Stimulated activated memory B cell treated with anti-CD40 and anti-IgM and Interleukin-4, amounts not matched to agents 10 μg/mL and 1 μg/mL and 100 μg/mL, for 72 hours (primary cell): ENCODE results near the gene PPP2R5D.
"Not testable (repeated sequence)": the region's sequence is repeated elsewhere in the genome, so short reads cannot be mapped to it uniquely, and the experiment has no call there.

ENCODE experiments used
- ATAC-seq: fragments of 150-1000 bp; cut with Tn5 transposase; 2 replicates; pipeline ENCODE4 v1.10.0; 2021
- H3K27ac Mint-ChIP-seq: one replicate; pipeline ENCODE4 v1.8.0; 2022; ENCODE audit warnings: mild to moderate bottlenecking, mixed read lengths
- H3K27me3 Mint-ChIP-seq: one replicate; pipeline ENCODE4 v1.8.0; 2022; ENCODE audit warnings: mixed read lengths
- H3K36me3 Mint-ChIP-seq: one replicate; pipeline ENCODE4 v1.8.0; 2022; ENCODE audit warnings: mixed read lengths
- H3K4me1 Mint-ChIP-seq: one replicate; pipeline ENCODE4 v1.8.0; 2022; ENCODE audit warnings: mixed read lengths
- H3K4me3 Mint-ChIP-seq: one replicate; pipeline ENCODE4 v1.8.0; 2022; ENCODE audit warnings: mild to moderate bottlenecking, moderate library complexity, mixed read lengths
- H3K9me3 Mint-ChIP-seq: one replicate; pipeline ENCODE4 v1.8.0; 2022; ENCODE audit warnings: mixed read lengths

Gene PPP2R5D

DNA sequence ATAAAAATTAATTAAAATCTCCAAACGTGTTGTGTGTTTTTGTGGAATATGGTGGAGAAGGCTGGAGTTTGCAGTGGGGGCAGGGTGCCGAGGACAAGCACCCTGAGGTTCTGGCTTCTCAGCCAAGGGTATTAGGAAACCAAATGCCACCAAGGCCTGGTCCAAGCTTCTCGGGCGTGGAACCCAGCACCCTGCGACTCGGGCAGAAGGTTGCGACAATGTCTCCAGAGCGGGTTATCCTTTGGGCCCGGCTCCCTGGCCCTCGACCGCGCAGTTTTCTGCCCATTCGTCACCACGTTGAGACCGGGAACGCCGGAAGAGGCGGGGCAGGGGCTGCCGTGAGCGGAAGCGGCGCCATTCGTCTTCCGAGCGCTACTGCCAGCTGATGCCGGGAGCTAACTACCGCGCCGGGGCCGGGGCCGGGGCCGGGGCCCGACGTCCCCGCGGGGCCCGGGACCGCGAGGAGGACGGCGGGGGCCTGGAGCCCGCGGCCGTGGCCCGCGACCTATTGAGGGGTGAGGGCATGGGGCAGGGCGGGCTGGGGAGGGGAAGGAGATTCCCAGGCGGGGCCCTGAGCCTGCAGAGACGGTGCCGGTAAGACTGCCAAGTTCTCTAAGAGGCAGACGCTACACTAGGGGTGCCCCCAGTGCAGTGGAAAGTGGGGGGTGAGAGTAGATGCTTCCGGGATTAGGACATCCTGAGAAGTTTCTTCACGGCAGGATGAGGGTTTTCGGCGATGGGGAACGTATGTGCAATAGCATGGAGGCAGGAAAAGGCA is 37.1 kb downstream of the PPP2R5D start, which contains the start of gene RRP36:
RRP36 (plus strand) TSS at position 354 of the 778 bp plus-strand sequence; CDS start at position 386, 32 bp downstream.
- Mint-ChIP-seq H3K4me3 (peak within 1 kb of the TSS; percentile 99), H3K27ac (peak within 1 kb of the TSS; percentile 96), H3K27me3 (no peaks in the 10 kb centered on the region), H3K4me1 (peaks cover 43% of the 10 kb centered on the region), H3K9me3 (no peaks in the 10 kb centered on the region), H3K36me3 (peaks cover 53% of the 10 kb centered on the region)
- ATAC-seq: peak; percentile 92

DNA sequence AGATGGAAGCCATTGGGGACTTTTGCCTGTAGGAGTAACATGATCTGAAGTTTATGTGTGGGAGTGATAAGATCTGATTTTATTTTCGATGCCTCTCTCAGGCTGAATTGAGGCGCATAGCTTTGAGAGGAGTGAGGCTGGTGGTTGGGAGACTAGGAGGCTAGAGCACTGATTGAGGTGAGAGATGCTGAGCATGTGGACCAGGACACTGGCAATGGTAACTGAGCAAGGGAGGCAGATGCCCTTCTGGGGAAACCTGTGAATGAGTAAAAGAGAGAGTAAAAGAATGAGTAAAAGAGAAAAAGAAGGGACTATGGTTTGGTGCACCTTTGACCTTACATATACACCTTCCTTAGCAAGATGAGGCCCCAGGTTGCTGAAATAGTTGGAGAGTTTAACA is 40.1 kb downstream of the PPP2R5D start:
- no peak for ATAC-seq
- peaks cover 54% of the 10 kb centered on the region for H3K36me3 Mint-ChIP-seq
- H3K4me3 Mint-ChIP-seq: no peak overlapping the region

DNA sequence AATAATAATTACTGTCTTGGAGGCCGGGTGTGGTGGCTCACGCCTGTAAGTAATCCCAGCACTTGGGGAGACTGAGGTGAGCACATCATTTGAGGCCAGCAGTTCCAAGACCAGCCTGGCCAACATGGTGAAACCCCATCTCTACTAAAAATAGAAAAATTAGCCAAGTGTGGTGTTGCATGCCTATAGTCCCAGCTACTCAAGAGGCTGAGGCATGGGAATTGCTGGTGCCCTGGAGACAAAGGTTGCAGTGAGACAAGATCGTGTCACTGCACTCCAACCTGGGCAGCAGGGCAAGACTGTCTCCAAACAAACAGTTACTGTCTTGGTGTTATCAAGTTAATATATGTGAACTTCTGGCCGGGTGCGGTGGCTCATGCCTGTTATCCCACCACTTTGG is 42.0 kb downstream of the PPP2R5D start:
- Mint-ChIP-seq H3K4me1 (peaks cover 16% of the 10 kb centered on the region), H3K9me3 (no peaks in the 10 kb centered on the region), H3K27ac (no peak overlapping the region), H3K27me3 (no peaks in the 10 kb centered on the region), H3K36me3 (peaks cover 53% of the 10 kb centered on the region), H3K4me3 (no peak overlapping the region)
- no peak for ATAC-seq

More for the DNA sequence above, 40.1 kb downstream of the PPP2R5D start:
- H3K27ac Mint-ChIP-seq: no peak overlapping the region
- H3K27me3 Mint-ChIP-seq: no peaks in the 10 kb centered on the region
- H3K9me3 Mint-ChIP-seq: no peaks in the 10 kb centered on the region
- peaks cover 23% of the 10 kb centered on the region for H3K4me1 Mint-ChIP-seq

DNA sequence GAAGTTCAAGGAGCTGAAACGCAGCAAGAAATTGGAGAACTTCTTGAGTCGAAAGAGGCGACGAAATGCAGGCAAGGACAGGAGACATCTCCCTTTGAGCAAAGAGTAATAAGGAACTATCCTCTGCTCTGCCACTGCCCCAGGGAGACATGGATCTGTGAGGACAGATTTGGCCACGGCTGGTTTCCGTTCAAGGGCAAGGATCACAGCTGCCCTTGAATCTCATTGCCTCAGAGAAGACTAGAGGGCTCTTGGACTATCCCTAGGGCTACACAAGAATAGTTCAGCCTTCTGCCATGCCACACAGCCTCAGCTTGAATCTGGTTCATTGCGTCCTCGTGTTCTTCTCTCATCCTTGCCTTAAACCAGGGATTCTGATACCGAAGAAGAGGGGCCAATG is 44.8 kb downstream of the PPP2R5D start:
- Mint-ChIP-seq H3K4me3 (no peak overlapping the region), H3K4me1 (peaks cover 7% of the 10 kb centered on the region), H3K27me3 (no peaks in the 10 kb centered on the region), H3K9me3 (no peaks in the 10 kb centered on the region), H3K36me3 (peaks cover 63% of the 10 kb centered on the region), H3K27ac (no peak overlapping the region)
- no peak for ATAC-seq

- Mint-ChIP-seq H3K4me3 (no peak overlapping the region), H3K27ac (no peak overlapping the region), H3K36me3 (peaks cover 55% of the 10 kb centered on the region), H3K9me3 (no peaks in the 10 kb centered on the region), H3K27me3 (no peaks in the 10 kb centered on the region), H3K4me1 (no peaks in the 10 kb centered on the region)
- no peak for ATAC-seq
Measured at GRCh38 chr6:43032326-43032725, 48.0 kb downstream of the PPP2R5D start.

DNA sequence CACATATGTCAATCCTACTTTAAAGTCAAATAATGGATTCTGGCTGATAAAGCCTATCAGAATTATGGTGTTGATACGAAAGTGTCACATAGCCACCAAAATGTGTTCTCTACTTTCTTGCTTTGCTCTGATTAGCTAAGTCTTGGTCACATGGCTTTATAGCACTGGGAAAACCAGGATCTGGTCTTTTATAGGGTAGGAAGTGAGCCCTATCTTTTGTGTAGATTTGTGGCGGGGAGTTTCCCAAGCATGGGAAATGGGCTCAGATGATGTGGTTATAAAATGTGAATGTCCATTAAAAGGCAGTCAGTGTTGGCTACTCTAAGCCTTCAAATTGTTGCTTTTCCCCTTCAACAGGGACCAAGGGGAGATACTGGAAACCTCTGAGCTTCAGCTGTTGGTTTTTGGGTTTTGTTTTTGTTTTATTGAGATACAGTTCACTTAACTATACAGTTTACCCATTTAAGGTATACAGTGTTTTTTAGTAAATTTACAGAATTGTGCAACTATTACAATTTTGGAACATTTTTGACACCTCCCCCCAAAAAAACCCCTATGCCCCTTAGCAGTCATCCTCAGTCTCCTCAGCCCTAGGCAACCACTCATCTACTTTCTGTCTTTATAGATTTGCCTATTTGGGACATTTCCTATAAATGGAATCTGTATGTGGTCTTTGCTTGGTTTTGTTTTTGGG is 49.3 kb downstream of the PPP2R5D start:
- Mint-ChIP-seq H3K27ac (no peak overlapping the region), H3K4me1 (no peaks in the 10 kb centered on the region), H3K9me3 (no peaks in the 10 kb centered on the region), H3K4me3 (no peak overlapping the region), H3K27me3 (no peaks in the 10 kb centered on the region), H3K36me3 (peaks cover 56% of the 10 kb centered on the region)
- no peak for ATAC-seq

GRCh38 chr6:43034190-43034525 is 49.8 kb downstream of the PPP2R5D start:
- no peak for ATAC-seq
- H3K9me3 Mint-ChIP-seq: no peaks in the 10 kb centered on the region
- H3K27ac Mint-ChIP-seq: no peak overlapping the region
- H3K4me1 Mint-ChIP-seq: no peaks in the 10 kb centered on the region
- no peak overlapping the region for H3K4me3 Mint-ChIP-seq
- H3K36me3 Mint-ChIP-seq: peaks cover 56% of the 10 kb centered on the region
- no peaks in the 10 kb centered on the region for H3K27me3 Mint-ChIP-seq

- Mint-ChIP-seq H3K9me3 (no peaks in the 10 kb centered on the region), H3K27me3 (no peaks in the 10 kb centered on the region), H3K4me1 (no peaks in the 10 kb centered on the region), H3K36me3 (peaks cover 56% of the 10 kb centered on the region), H3K4me3 (no peak overlapping the region), H3K27ac (no peak overlapping the region)
- no peak for ATAC-seq
Measured at GRCh38 chr6:43035495-43036194, 51.3 kb downstream of the PPP2R5D start.

- Mint-ChIP-seq H3K4me1 (peaks cover 5% of the 10 kb centered on the region), H3K36me3 (peaks cover 62% of the 10 kb centered on the region), H3K27me3 (no peaks in the 10 kb centered on the region), H3K9me3 (no peaks in the 10 kb centered on the region), H3K27ac (no peak overlapping the region), H3K4me3 (no peak overlapping the region)
- ATAC-seq: no peak
Measured at GRCh38 chr6:43036712-43037111, 52.3 kb downstream of the PPP2R5D start.

GRCh38 chr6:43037197-43037596 is 52.8 kb downstream of the PPP2R5D start:
- no peaks in the 10 kb centered on the region for H3K9me3 Mint-ChIP-seq
- H3K27me3 Mint-ChIP-seq: no peaks in the 10 kb centered on the region
- H3K36me3 Mint-ChIP-seq: peaks cover 59% of the 10 kb centered on the region
- no peak for ATAC-seq
- no peak overlapping the region for H3K4me3 Mint-ChIP-seq
- no peak overlapping the region for H3K27ac Mint-ChIP-seq
- peaks cover 5% of the 10 kb centered on the region for H3K4me1 Mint-ChIP-seq

DNA sequence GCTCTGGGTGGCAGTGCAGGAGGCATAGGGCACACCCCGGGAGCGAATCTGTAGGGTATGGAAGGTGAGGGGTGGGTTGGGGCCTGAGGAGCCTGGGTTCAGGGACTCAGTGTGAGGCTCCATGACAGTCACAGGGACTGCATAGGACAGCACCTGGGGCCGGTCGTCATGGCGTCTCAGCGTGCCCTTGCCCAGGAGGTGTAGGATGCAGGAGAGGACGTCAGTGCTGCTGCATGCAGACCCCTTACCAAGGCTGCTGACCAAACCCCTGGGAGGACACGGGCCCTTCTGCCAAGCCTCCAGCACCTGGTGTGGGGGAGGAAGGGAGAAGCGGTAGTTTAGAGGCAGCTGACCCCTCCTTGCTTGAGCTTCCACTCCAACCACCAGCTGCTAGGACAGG is 53.3 kb downstream of the PPP2R5D start:
- no peak overlapping the region for H3K27ac Mint-ChIP-seq
- peaks cover 5% of the 10 kb centered on the region for H3K4me1 Mint-ChIP-seq
- H3K27me3 Mint-ChIP-seq: no peaks in the 10 kb centered on the region
- no peaks in the 10 kb centered on the region for H3K9me3 Mint-ChIP-seq
- no peak for ATAC-seq
- peaks cover 64% of the 10 kb centered on the region for H3K36me3 Mint-ChIP-seq
- no peak overlapping the region for H3K4me3 Mint-ChIP-seq

DNA sequence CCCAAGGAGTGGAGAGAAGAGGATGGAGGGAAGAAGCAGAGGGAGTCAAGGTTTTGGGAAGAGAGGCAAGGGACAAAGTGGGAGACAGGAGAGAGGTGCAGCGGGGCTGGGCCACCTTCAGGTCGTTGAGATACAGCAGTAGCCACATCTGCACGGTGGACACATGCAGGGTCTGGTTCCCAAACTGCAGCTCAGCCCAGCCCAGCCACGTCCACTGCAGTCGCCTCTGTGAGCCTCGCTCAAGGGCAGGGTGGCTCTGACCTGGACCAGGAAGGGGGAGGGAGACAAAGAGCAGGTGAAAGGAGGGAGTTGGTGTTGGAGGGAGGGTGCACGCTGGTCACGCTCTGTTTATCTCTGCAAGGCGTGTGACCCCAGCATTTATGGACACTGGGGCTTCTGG is 54.4 kb downstream of the PPP2R5D start:
- Mint-ChIP-seq H3K36me3 (peaks cover 67% of the 10 kb centered on the region), H3K4me3 (no peak overlapping the region), H3K9me3 (no peaks in the 10 kb centered on the region), H3K4me1 (peaks cover 5% of the 10 kb centered on the region), H3K27ac (no peak overlapping the region), H3K27me3 (no peaks in the 10 kb centered on the region)
- no peak for ATAC-seq

DNA sequence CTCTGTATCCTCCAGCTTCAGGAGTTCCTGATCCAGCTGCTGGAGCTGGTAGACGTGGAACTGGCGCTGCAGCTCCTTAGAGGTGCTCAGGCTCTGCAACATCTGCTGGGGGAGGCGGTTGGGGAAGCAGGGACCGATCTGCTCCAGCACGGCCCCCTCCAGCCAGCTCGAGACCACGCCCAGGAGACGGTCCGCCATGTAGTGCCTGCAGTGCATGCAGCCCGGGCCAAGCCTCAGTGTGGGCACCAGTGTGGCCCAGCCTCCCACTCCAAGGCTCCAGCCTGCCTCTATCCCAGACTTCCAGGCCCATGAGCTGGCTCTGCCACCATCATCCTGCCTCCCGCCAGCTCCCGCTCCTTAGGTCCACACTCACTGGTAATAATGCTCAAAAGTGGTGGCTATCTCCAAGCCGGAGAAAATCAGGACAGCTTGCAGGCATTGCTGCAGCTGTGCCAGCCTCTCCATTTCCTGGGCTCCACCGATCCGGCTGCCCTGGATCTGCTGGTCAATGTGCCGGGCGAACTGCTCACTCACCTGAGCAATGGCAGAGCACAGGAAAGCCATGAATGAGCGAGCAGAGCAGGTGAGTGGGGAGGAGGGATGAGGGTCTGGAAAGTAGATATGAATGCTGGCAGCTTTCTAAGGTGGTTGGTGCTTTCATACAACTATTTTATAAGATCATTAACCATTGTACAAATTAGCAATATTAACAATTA is 56.3 kb downstream of the PPP2R5D start:
- Mint-ChIP-seq H3K27ac (no peak overlapping the region), H3K9me3 (no peaks in the 10 kb centered on the region), H3K4me1 (peaks cover 5% of the 10 kb centered on the region), H3K4me3 (no peak overlapping the region), H3K27me3 (no peaks in the 10 kb centered on the region), H3K36me3 (peaks cover 74% of the 10 kb centered on the region)
- ATAC-seq: no peak

DNA sequence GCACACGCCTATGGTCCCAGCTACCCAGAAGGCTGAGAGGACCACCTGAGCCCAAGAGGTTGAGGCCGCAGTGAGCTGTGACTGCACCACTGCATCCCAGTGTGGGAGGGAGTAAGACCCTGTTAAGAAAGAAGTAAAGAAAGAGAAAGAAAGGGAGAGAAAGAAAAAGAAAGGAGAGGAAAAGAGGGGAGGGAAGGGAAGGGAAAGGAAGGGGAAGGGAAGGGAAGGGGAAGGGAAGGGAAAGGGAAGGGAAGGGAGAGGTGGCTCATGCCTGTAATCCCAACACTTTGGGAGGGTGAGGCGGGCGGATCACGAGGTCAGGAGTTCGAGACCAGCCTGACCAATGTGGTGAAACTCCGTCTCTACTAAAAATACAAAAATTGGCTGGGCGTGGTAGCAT is 57.1 kb downstream of the PPP2R5D start:
- not testable (repeated sequence) for H3K4me1 Mint-ChIP-seq, H3K9me3 Mint-ChIP-seq, ATAC-seq, H3K27me3 Mint-ChIP-seq, H3K4me3 Mint-ChIP-seq, H3K27ac Mint-ChIP-seq
- peaks cover 78% of the 10 kb centered on the region for H3K36me3 Mint-ChIP-seq

DNA sequence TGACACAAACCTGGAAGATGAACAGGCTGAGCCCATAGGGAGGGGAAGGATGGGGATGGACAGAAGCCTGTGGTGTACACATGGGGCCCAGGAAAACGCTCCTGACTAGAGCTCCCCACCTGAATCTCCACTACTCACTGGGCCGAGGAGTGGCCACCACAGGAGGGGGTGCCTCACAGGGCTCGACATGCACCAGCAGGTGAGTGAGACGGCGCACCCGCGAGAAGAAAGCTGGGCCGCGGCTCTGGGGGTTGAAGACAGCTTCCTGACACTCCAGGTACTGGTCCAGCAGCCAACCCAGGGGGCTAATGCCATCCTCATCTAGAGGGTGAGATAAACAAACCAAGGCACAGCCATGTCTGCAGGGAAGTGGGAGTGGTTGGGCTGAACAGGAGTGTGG is 58.9 kb downstream of the PPP2R5D start:
- H3K4me1 Mint-ChIP-seq: peaks cover 5% of the 10 kb centered on the region
- H3K27me3 Mint-ChIP-seq: no peaks in the 10 kb centered on the region
- no peak overlapping the region for H3K27ac Mint-ChIP-seq

More for the DNA sequence above, 58.9 kb downstream of the PPP2R5D start:
- Mint-ChIP-seq H3K36me3 (peaks cover 73% of the 10 kb centered on the region), H3K9me3 (no peaks in the 10 kb centered on the region), H3K4me3 (no peak overlapping the region)
- no peak for ATAC-seq
